ENCODE data around the gene OTOG.

OTOG gene

DNA sequence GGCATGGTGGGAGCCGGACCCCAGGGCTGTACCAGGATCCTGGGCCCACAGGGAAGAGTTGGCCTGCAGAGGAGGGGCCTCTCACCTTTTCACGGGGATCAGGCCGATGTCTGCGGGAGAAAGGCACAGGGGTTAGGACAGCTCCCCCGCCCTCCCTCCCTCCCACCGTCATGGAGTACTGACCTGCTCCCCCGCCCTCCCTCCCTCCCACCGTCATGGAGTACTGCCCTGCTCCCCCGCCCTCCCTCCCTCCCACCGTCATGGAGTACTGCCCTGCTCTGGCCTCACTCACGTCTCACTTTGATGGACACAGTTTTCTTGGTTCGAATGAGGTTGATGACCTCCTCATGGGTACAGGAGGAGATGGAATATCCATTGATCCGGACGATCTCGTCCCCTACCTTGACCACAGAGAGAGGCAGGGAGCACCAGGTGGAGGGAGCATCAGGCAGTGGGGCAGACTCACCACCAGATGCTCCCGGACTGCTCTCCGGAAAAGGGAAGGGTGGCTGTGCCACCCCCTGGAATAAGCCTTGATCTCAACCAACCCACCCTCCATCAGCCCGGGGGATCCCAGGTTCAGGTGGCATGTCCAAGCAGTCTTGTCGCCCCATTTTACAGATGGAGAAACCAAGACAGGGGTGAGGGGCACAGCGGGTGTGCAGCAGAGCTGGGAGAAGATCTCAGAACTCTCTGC lies 20.0 kb upstream of the OTOG start:
- FAIRE-seq (no peak), DNase-seq (ENCODE audit: insufficient read length, low spot score) (no peak)
- TF ChIP-seq, protein P1, sequence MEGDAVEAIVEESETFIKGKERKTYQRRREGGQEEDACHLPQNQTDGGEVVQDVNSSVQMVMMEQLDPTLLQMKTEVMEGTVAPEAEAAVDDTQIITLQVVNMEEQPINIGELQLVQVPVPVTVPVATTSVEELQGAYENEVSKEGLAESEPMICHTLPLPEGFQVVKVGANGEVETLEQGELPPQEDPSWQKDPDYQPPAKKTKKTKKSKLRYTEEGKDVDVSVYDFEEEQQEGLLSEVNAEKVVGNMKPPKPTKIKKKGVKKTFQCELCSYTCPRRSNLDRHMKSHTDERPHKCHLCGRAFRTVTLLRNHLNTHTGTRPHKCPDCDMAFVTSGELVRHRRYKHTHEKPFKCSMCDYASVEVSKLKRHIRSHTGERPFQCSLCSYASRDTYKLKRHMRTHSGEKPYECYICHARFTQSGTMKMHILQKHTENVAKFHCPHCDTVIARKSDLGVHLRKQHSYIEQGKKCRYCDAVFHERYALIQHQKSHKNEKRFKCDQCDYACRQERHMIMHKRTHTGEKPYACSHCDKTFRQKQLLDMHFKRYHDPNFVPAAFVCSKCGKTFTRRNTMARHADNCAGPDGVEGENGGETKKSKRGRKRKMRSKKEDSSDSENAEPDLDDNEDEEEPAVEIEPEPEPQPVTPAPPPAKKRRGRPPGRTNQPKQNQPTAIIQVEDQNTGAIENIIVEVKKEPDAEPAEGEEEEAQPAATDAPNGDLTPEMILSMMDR (IDR thresholded peaks at IDR 0.05; ENCODE audit: insufficient read depth, missing control alignments) = no peak

- TF ChIP-seq, protein P1 (IDR thresholded peaks at IDR 0.05; ENCODE audit: insufficient read depth, missing control alignments) = no peak
- no peak for FAIRE-seq
- no peak for DNase-seq (ENCODE audit: insufficient read length, low spot score)
These were observed 19.4 kb upstream of the OTOG start for GRCh38 chr11:17527628-17527995.

DNA sequence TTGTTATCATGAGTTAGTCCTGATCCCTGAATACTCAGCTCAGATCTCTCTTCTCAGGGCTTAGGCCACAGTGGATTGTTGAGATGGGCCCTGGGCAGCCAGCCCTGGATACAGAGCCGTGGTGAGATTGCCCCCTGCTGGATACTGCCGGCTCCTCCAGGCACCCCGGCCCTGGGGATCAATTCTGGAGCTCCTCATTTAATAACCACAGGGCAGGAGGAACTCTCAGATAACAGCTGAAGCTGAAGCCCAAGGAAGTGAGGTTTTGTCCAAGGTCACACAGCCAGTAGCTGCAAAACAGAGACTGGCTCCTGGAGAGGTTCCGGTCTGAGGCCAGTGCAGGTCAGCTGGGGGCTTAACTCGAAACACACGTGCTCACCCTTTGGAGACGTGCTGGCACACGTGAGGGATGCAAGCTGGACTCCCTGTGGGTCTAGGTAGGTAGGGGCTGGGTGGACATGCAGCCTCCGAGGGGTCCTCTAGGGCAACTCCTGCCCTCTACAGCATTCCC lies 18.8 kb upstream of the OTOG start:
- TF ChIP-seq, protein P1 (IDR thresholded peaks at IDR 0.05; ENCODE audit: insufficient read depth, missing control alignments) = peak; percentile 71
- peak; percentile 87 for DNase-seq (ENCODE audit: insufficient read length, low spot score)
- FAIRE-seq = no peak

GRCh38 chr11:17528906-17529843 lies 17.9 kb upstream of the OTOG start:
- TF ChIP-seq, protein P1 (IDR thresholded peaks at IDR 0.05; ENCODE audit: insufficient read depth, missing control alignments) = no peak
- FAIRE-seq (no peak), DNase-seq (ENCODE audit: insufficient read length, low spot score) (no peak)

DNA sequence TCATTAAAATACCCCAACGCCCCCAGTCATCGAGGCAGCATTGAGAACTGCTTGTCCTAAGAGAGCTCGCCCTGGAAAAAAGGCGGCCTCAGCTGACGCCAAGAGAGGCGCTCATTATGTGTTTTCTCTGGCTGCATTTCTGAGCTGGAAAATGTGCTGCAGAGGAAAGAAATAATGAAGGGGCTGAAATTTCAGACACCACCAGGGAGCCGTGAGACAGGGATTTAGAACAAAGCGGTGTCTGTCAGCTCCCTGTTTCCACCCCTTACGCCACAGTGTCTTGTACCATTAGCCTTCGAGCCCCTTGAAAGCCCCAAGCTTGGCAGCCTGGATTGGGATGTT lies 17.2 kb upstream of the OTOG start:
- DNase-seq (ENCODE audit: insufficient read length, low spot score) (no peak), FAIRE-seq (no peak)
- TF ChIP-seq, protein P1 (IDR thresholded peaks at IDR 0.05; ENCODE audit: insufficient read depth, missing control alignments) = no peak

GRCh38 chr11:17531071-17531600 lies 15.9 kb upstream of the OTOG start:
- no peak for FAIRE-seq
- TF ChIP-seq, protein P1 (IDR thresholded peaks at IDR 0.05; ENCODE audit: insufficient read depth, missing control alignments) = no peak

More at GRCh38 chr11:17531071-17531600, 15.9 kb upstream of the OTOG start:
- DNase-seq (ENCODE audit: insufficient read length, low spot score) = no peak

Data from D721Med (cell line).